GM23338 (cell line): Measurements from ENCODE around the gene ABHD10. TPM values are rescaled to one million over a fixed set of nuclear protein-coding genes. Genes with fewer than 3 reads are reported as not detected.

Experiments
- ATAC-seq: fragments of 200-7000 bp; cut with Tn5 transposase; 3 replicates; pipeline ENCODE4 v1.9.1; 2020
- DNase-seq: peaks from one replicate; pipeline ENCODE4 v3.0.0-alpha.2; 2015; ENCODE audit warnings: low spot score
- H2AFZ ChIP-seq: fragments of 200-600 bp; sonication (generic); 2 replicates; pipeline ENCODE4 v1.8.0; 2016; ENCODE audit warnings: antibody characterized with exemption, mild to moderate bottlenecking, moderate library complexity
- H3F3A ChIP-seq: fragments of 200-600 bp; sonication (generic); replicated peaks from 2 replicates; pipeline ENCODE4 v1.8.0; 2017; ENCODE audit warnings: antibody characterized with exemption, mixed run types, low read depth
- H3K27ac ChIP-seq: fragments of 200-600 bp; sonication (generic); 2 replicates; pipeline ENCODE4 v1.6.1; 2016; ENCODE audit warnings: low read depth
- H3K27me3 ChIP-seq: fragments of 200-600 bp; sonication (generic); 2 replicates; pipeline ENCODE4 v1.8.0; 2016; ENCODE audit warnings: mild to moderate bottlenecking, mixed run types, moderate library complexity; ENCODE audit not compliant: insufficient read depth
- H3K36me3 ChIP-seq: fragments of 200-600 bp; sonication (generic); 2 replicates; pipeline ENCODE4 v1.8.0; 2016; ENCODE audit warnings: mild to moderate bottlenecking; ENCODE audit not compliant: insufficient read depth
- H3K4me1 ChIP-seq: fragments of 200-600 bp; sonication (generic); 2 replicates; pipeline ENCODE4 v1.8.0; 2016; ENCODE audit warnings: mild to moderate bottlenecking, moderate library complexity; ENCODE audit not compliant: insufficient read depth
- H3K4me2 ChIP-seq: fragments of 200-600 bp; sonication (generic); 2 replicates; pipeline ENCODE4 v1.7.1; 2017; ENCODE audit warnings: mixed run types
- H3K4me3 ChIP-seq: fragments of 200-600 bp; sonication (generic); 2 replicates; pipeline ENCODE4 v1.6.1; 2016; ENCODE audit warnings: mixed run types
- H3K79me2 ChIP-seq: fragments of 200-600 bp; sonication (generic); replicated peaks from 2 replicates; pipeline ENCODE4 v1.8.0; 2017; ENCODE audit warnings: mild to moderate bottlenecking; ENCODE audit not compliant: insufficient read depth
- H3K9me2 ChIP-seq: fragments of 200-600 bp; sonication (generic); 2 replicates; pipeline ENCODE4 v1.8.0; 2017; ENCODE audit not compliant: insufficient read depth
- H4K20me1 ChIP-seq: fragments of 200-600 bp; sonication (generic); replicated peaks from 2 replicates; pipeline ENCODE4 v1.8.0; 2017; ENCODE audit warnings: mild to moderate bottlenecking; ENCODE audit not compliant: insufficient read depth
- H3K27ac Mint-ChIP-seq: 2 replicates; pipeline ENCODE4 v1.8.0; 2020; ENCODE audit warnings: inconsistent platforms, mild to moderate bottlenecking, moderate library complexity, mixed read lengths
- H3K27me3 Mint-ChIP-seq: 3 replicates; pipeline ENCODE4 v1.8.0; 2022; ENCODE audit warnings: low read depth, mild to moderate bottlenecking, moderate library complexity, mixed read lengths, inconsistent platforms; ENCODE audit not compliant: insufficient read depth, poor library complexity
- H3K36me3 Mint-ChIP-seq: 3 replicates; pipeline ENCODE4 v1.8.0; 2021; ENCODE audit warnings: low read depth, mild to moderate bottlenecking, inconsistent platforms, moderate library complexity, mixed read lengths
- H3K4me1 Mint-ChIP-seq: 3 replicates; pipeline ENCODE4 v1.8.0; 2020; ENCODE audit warnings: mild to moderate bottlenecking, inconsistent platforms, mixed read lengths
- H3K4me3 Mint-ChIP-seq: 3 replicates; pipeline ENCODE4 v1.8.0; 2021; ENCODE audit warnings: moderate library complexity, mild to moderate bottlenecking, inconsistent platforms, mixed read lengths
- H3K9me3 Mint-ChIP-seq: 3 replicates; pipeline ENCODE4 v1.8.0; 2020; ENCODE audit warnings: moderate library complexity, mild to moderate bottlenecking, inconsistent platforms, mixed read lengths
- CREB1 ChIP-seq: fragments of 250-450 bp; sonication (Bioruptor Pico); IDR thresholded peaks from 2 replicates; pipeline ENCODE4 v1.5.0; 2020; ENCODE audit warnings: low read depth, mild to moderate bottlenecking, moderate library complexity
- ETS1 ChIP-seq: IDR thresholded peaks from 2 replicates; pipeline ENCODE4 v1.6.1; 2016; ENCODE audit warnings: antibody characterized with exemption
- EZH2 ChIP-seq: fragments of 200-600 bp; sonication (generic); IDR thresholded peaks from one replicate; pipeline ENCODE4 v1.8.0; 2017; ENCODE audit warnings: antibody characterized with exemption, mild to moderate bottlenecking, low read depth; ENCODE audit not compliant: unreplicated experiment
- EZH2phosphoT487 ChIP-seq: fragments of 200-600 bp; sonication (generic); IDR thresholded peaks from one replicate; pipeline ENCODE4 v1.8.1; 2018; ENCODE audit warnings: antibody characterized with exemption; ENCODE audit not compliant: unreplicated experiment
- JUNB ChIP-seq: IDR thresholded peaks from one replicate; pipeline ENCODE4 v1.6.1; 2016; ENCODE audit warnings: antibody characterized with exemption; ENCODE audit not compliant: unreplicated experiment
- NANOG ChIP-seq: IDR thresholded peaks from 2 replicates; pipeline ENCODE4 v1.6.1; 2016; ENCODE audit warnings: antibody characterized with exemption, borderline replicate concordance
- POLR2AphosphoS5 ChIP-seq: IDR thresholded peaks from 2 replicates; pipeline ENCODE4 v1.6.1; 2016; ENCODE audit warnings: antibody characterized with exemption, low read depth
- STAT1 ChIP-seq: IDR thresholded peaks from one replicate; pipeline ENCODE4 v1.6.1; 2016; ENCODE audit warnings: antibody characterized with exemption; ENCODE audit not compliant: unreplicated experiment
- ZNF114 ChIP-seq: fragments of 250-450 bp; sonication (Bioruptor Pico); IDR thresholded peaks from 2 replicates; pipeline ENCODE4 v1.5.0; 2020; ENCODE audit warnings: mild to moderate bottlenecking, moderate library complexity
- ZNF331 ChIP-seq: fragments of 250-450 bp; sonication (Bioruptor Pico); IDR thresholded peaks from 2 replicates; pipeline ENCODE4 v1.5.0; 2020; ENCODE audit warnings: low read depth, mild to moderate bottlenecking, moderate library complexity
- ZNF462 ChIP-seq: fragments of 250-450 bp; sonication (Bioruptor Pico); IDR thresholded peaks from 2 replicates; pipeline ENCODE4 v1.5.0; 2020; ENCODE audit warnings: mild to moderate bottlenecking, moderate library complexity
- polyA plus RNA-seq: library from polyadenylated mRNA; unstranded; fragments of >200 nt; fragmentation: Nextera tagmentation; extraction: Ambion mirVana; gene quantifications from 2 replicates; pipeline ENCODE4 v1.2.1, GENCODE V29; 2016
- total RNA-seq: library from RNA; depleted of rRNA; stranded (reverse); fragments of >200 nt; shearing (Covaris generic); gene quantifications from 2 replicates; pipeline ENCODE4 v1.2.3, GENCODE V29; 2014
- TF ChIP-seq, protein P1 (sequence below): IDR thresholded peaks from one replicate; pipeline ENCODE4 v1.6.1; 2018; ENCODE audit warnings: antibody characterized with exemption; ENCODE audit not compliant: unreplicated experiment
- TF ChIP-seq, protein P2 (sequence below), 2 experiments: fragments of 200-600 bp in 1 of 2; sonication (generic) in 1 of 2; conservative IDR thresholded peaks; 2 replicates each; pipeline versions ENCODE4 v1.5.1 to v1.6.1; 2016 to 2017; ENCODE audit warnings: antibody characterized with exemption in 2 of 2, low read depth in 2 of 2, mild to moderate bottlenecking in 2 of 2, moderate library complexity in 1 of 2

Gene ABHD10
- total and polyA plus RNA-seq, 2 experiments from 2014 or later = 16.9 to 28.0 TPM

DNA sequence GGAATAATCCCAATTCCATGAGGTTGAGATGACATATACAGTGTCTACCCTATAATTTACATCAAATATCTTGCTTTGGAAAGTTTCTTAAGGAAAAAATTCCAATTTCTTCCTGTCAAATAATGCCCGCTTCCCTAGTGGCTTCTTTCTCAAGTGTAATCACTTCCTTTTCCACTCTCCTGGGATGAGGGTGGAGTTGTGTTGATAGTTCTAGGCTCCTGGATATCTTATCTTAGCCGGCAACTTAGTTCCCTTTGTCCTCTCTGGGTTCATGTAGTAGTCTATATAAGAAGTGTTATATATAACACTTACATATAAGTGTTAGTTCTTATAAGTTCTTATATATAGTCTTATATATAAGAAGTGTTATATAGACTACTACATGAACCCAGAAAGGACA is 30.8 kb downstream of the ABHD10 start:
- DNase-seq = no peak
- Mint-ChIP-seq H3K4me3 (no peak overlapping the region), H3K9me3 (no peaks in the 10 kb centered on the region), H3K36me3 (peaks cover 7% of the 10 kb centered on the region; the same call in 2 of the 3 replicates), H3K27me3 (peaks cover 8% of the 10 kb centered on the region), H3K4me1 (peaks cover 2% of the 10 kb centered on the region; the same call in 1 of the 3 replicates), H3K27ac (no peak overlapping the region)
- Histone ChIP-seq H4K20me1 (no peaks in the 10 kb centered on the region; the same call in 1 of the 2 replicates), H3K27ac (no peak overlapping the region), H3K9me2 (no peaks in the 10 kb centered on the region), H3K4me2 (no peak overlapping the region), H3K4me1 (no peaks in the 10 kb centered on the region; the same call in 1 of the 2 replicates), H3K79me2 (no peaks in the 10 kb centered on the region), H3K27me3 (no peaks in the 10 kb centered on the region), H3K36me3 (peaks cover 5% of the 10 kb centered on the region; the same call in 1 of the 2 replicates), H3F3A (no peaks in the 10 kb centered on the region), H2AFZ (no peak overlapping the region), H3K4me3 (no peak overlapping the region)
- TF ChIP-seq STAT1 = no peak
- no peak for TF ChIP-seq ETS1
- TF ChIP-seq NANOG = no peak
- no peak for TF ChIP-seq ZNF114
- TF ChIP-seq POLR2AphosphoS5 = no peak
- TF ChIP-seq CREB1 (CRISPR knock-in tag) = no peak
- TF ChIP-seq, protein P1, sequence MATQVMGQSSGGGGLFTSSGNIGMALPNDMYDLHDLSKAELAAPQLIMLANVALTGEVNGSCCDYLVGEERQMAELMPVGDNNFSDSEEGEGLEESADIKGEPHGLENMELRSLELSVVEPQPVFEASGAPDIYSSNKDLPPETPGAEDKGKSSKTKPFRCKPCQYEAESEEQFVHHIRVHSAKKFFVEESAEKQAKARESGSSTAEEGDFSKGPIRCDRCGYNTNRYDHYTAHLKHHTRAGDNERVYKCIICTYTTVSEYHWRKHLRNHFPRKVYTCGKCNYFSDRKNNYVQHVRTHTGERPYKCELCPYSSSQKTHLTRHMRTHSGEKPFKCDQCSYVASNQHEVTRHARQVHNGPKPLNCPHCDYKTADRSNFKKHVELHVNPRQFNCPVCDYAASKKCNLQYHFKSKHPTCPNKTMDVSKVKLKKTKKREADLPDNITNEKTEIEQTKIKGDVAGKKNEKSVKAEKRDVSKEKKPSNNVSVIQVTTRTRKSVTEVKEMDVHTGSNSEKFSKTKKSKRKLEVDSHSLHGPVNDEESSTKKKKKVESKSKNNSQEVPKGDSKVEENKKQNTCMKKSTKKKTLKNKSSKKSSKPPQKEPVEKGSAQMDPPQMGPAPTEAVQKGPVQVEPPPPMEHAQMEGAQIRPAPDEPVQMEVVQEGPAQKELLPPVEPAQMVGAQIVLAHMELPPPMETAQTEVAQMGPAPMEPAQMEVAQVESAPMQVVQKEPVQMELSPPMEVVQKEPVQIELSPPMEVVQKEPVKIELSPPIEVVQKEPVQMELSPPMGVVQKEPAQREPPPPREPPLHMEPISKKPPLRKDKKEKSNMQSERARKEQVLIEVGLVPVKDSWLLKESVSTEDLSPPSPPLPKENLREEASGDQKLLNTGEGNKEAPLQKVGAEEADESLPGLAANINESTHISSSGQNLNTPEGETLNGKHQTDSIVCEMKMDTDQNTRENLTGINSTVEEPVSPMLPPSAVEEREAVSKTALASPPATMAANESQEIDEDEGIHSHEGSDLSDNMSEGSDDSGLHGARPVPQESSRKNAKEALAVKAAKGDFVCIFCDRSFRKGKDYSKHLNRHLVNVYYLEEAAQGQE = no peak
- TF ChIP-seq, protein P2, sequence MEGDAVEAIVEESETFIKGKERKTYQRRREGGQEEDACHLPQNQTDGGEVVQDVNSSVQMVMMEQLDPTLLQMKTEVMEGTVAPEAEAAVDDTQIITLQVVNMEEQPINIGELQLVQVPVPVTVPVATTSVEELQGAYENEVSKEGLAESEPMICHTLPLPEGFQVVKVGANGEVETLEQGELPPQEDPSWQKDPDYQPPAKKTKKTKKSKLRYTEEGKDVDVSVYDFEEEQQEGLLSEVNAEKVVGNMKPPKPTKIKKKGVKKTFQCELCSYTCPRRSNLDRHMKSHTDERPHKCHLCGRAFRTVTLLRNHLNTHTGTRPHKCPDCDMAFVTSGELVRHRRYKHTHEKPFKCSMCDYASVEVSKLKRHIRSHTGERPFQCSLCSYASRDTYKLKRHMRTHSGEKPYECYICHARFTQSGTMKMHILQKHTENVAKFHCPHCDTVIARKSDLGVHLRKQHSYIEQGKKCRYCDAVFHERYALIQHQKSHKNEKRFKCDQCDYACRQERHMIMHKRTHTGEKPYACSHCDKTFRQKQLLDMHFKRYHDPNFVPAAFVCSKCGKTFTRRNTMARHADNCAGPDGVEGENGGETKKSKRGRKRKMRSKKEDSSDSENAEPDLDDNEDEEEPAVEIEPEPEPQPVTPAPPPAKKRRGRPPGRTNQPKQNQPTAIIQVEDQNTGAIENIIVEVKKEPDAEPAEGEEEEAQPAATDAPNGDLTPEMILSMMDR (conservative IDR thresholded peaks at IDR 0.05; ENCODE audit: low read depth in 2 of 2) = no peak
- TF ChIP-seq EZH2 = no peak
- TF ChIP-seq ZNF331 (CRISPR knock-in tag) = no peak
- TF ChIP-seq JUNB = no peak
- TF ChIP-seq ZNF462 (CRISPR knock-in tag) = no peak
- no peak for TF ChIP-seq EZH2phosphoT487
- no peak for ATAC-seq
